Uterus (tissue), 2 donors: ENCODE data around the gene DGKH.

Source experiments
- CTCF ChIP-seq, 4 experiments: fragments of 200-600 bp in 2 of 4; fragments of 450-650 bp in 2 of 4; sonication (generic) in 2 of 4; IDR thresholded peaks; one replicate each; pipeline ENCODE4 v1.5.1; 2016 to 2019; ENCODE audit warnings: antibody characterized with exemption in 4 of 4, mild to moderate bottlenecking in 2 of 4, moderate library complexity in 1 of 4
- POLR2A ChIP-seq, 2 donors: fragments of 450-650 bp; IDR thresholded peaks; one replicate each; pipeline ENCODE4 v1.6.1; 2016; ENCODE audit warnings: antibody characterized with exemption in 2 of 2, mild to moderate bottlenecking in 1 of 2, moderate library complexity in 1 of 2

- TF ChIP-seq CTCF (IDR thresholded peaks at IDR 0.05) = no peak
- TF ChIP-seq POLR2A (IDR thresholded peaks at IDR 0.05) = no peak
Observed at GRCh38 chr13:42137856-42138537, 89.5 kb downstream of the DGKH start.
